ENCODE data around the gene POLR1G. TPM values are rescaled to one million over a fixed set of nuclear protein-coding genes. Genes with fewer than 3 reads are reported as not detected.

POLR1G gene
- total and polyA plus RNA-seq, 2 donors (not counting 3 experiments of a cell fraction or from before 2014, with no cell fraction given), result 6.6 to 19.5 TPM

DNA sequence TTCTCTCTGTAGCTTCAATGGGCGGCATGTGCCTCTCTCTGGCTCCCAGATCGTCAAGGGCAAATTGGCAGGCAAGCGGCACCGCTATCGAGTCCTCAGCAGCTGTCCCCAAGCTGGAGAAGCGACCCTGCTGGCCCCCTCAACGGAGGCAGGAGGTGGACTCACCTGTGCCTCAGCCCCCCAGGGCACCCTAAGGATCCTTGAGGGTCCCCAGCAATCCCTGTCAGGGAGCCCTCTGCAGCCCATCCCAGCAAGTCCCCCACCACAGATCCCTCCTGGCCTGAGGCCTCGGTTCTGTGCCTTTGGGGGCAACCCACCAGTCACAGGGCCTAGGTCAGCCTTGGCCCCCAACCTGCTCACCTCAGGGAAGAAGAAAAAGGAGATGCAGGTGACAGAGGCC lies 1.7 kb downstream of the POLR1G start:
- no peak overlapping the region for H3K9ac ChIP-seq (replicated peaks; ENCODE audit: extremely low read depth, insufficient read depth, low read length)

More for the DNA sequence above, 1.7 kb downstream of the POLR1G start:
- Histone ChIP-seq H3K4me1 (ENCODE audit: control insufficient read depth, extremely low read depth, insufficient read depth, low read length) (peaks cover 16% of the 10 kb centered on the region), H4K20me1 (replicated peaks; ENCODE audit: control insufficient read depth, extremely low read depth, insufficient read depth, low read length) (no peaks in the 10 kb centered on the region), H3K36me3 (ENCODE audit: control insufficient read depth in 2 of 2, extremely low read depth in 1 of 2, insufficient read depth in 2 of 2, low read length in 2 of 2) (peaks cover 0 to under 1% of the 10 kb centered on the region in 2 experiments), H3K79me2 (ENCODE audit: control insufficient read depth, insufficient read depth, low read length) (peaks cover 42% of the 10 kb centered on the region), H3K9me1 (replicated peaks; ENCODE audit: control insufficient read depth, extremely low read depth, insufficient read depth, low read length) (no peaks in the 10 kb centered on the region), H2AFZ (ENCODE audit: low read depth, low read length) (no peak overlapping the region), H3K9me3 (replicated peaks; ENCODE audit: control insufficient read depth, insufficient read depth, low read length) (no peaks in the 10 kb centered on the region), H3K27me3 (ENCODE audit: control insufficient read depth in 2 of 2, insufficient read depth in 2 of 2, low read length in 2 of 2) (no peaks in the 10 kb centered on the region), H3K4me2 (ENCODE audit: insufficient read depth, low read length) (no peak overlapping the region), H3K27ac (ENCODE audit: insufficient read depth, low read depth, low read length) (no peak overlapping the region), H3K4me3 (replicated peaks in 1 of 3; ENCODE audit: insufficient read depth in 1 of 3, low read depth in 1 of 3, low read length in 3 of 3) (no peak overlapping the region)
- DNase-seq (ENCODE audit: low read depth, low spot score) (no peak), FAIRE-seq (no peak)
- ChIA-PET CTCF (interaction anchor here (1.5 to 2.1 kb wide), 2 partner anchors 31 to 71 kb away, joined by 6 to 10 read pairs; no protein-coding TSS in a partner anchor), POLR2A (no interaction called here)
- intact Hi-C loops (cut with micrococcal nuclease), result no loop called here
- dilution Hi-C loops (cut with MboI; ENCODE audit: extremely low pct_ligation_motif_present, low sequenced_read_pairs), result no loop called here
- no TSS peak for BruUV-seq (replicated peaks)
- no peak for TF ChIP-seq JUN (IDR thresholded peaks at IDR 0.05; ENCODE audit: borderline replicate concordance, insufficient read depth, insufficient read length, low read depth)
- TF ChIP-seq MYC (IDR thresholded peaks at IDR 0.05; ENCODE audit: low read depth, low read length), result no peak
- TF ChIP-seq, protein P1, sequence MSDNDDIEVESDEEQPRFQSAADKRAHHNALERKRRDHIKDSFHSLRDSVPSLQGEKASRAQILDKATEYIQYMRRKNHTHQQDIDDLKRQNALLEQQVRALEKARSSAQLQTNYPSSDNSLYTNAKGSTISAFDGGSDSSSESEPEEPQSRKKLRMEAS (IDR thresholded peaks at IDR 0.05; ENCODE audit: insufficient read depth, insufficient read length), result no peak
- TF ChIP-seq GATA2 (IDR thresholded peaks at IDR 0.05; ENCODE audit: insufficient read depth, insufficient read length, low read depth, low read length), result no peak
- TF ChIP-seq EZH2 (IDR thresholded peaks at IDR 0.05; ENCODE audit: borderline replicate concordance, low read depth, low read length, severe bottlenecking), result no peak
- no peak for TF ChIP-seq POLR2A (IDR thresholded peaks at IDR 0.05; ENCODE audit: low read depth, low read length)
- no peak for TF ChIP-seq POLR2AphosphoS5 (IDR thresholded peaks at IDR 0.05; ENCODE audit: insufficient read depth, low read depth, low read length)
- TF ChIP-seq, protein P2, sequence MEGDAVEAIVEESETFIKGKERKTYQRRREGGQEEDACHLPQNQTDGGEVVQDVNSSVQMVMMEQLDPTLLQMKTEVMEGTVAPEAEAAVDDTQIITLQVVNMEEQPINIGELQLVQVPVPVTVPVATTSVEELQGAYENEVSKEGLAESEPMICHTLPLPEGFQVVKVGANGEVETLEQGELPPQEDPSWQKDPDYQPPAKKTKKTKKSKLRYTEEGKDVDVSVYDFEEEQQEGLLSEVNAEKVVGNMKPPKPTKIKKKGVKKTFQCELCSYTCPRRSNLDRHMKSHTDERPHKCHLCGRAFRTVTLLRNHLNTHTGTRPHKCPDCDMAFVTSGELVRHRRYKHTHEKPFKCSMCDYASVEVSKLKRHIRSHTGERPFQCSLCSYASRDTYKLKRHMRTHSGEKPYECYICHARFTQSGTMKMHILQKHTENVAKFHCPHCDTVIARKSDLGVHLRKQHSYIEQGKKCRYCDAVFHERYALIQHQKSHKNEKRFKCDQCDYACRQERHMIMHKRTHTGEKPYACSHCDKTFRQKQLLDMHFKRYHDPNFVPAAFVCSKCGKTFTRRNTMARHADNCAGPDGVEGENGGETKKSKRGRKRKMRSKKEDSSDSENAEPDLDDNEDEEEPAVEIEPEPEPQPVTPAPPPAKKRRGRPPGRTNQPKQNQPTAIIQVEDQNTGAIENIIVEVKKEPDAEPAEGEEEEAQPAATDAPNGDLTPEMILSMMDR (IDR thresholded peaks at IDR 0.05; ENCODE audit: extremely low read depth in 1 of 2, insufficient read depth in 1 of 2, low read depth in 1 of 2, low read length in 2 of 2), result no peak
- TF ChIP-seq FOS (IDR thresholded peaks at IDR 0.05; ENCODE audit: borderline replicate concordance, insufficient read depth, low read length), result no peak
